Vagina (tissue), 2 donors: Measurements from ENCODE around the gene RRM2. TPM values are rescaled to one million over a fixed set of nuclear protein-coding genes. Genes with fewer than 3 reads are reported as not detected.
A peak's percentile ranks its signal among the peaks of the same experiment; 100 is the strongest.

Experiments used
- DNase-seq, 2 donors: peaks; one replicate each; pipeline ENCODE4 v3.0.0-alpha.2; 2017; ENCODE audit errors: extremely low spot score in 2 of 2
- H3K27ac ChIP-seq: fragments of 200-600 bp; sonication (generic); one replicate; pipeline ENCODE4 v1.5.1; 2019
- H3K27me3 ChIP-seq: fragments of 200-600 bp; sonication (generic); one replicate; pipeline ENCODE4 v1.5.1; 2019
- H3K36me3 ChIP-seq, 2 donors: fragments of 200-600 bp; sonication (generic); one replicate each; pipeline ENCODE4 v1.5.1; 2017 to 2019
- H3K4me1 ChIP-seq: fragments of 200-600 bp; sonication (generic); one replicate; pipeline ENCODE4 v1.5.1; 2019
- H3K4me3 ChIP-seq, 2 donors: fragments of 200-600 bp; sonication (generic); 1 replicate in 1 of 2; 2 replicates in 1 of 2; pipeline ENCODE4 v1.5.1; 2016 to 2019
- H3K9me3 ChIP-seq: fragments of 200-600 bp; sonication (generic); one replicate; pipeline ENCODE4 v1.5.1; 2019
- CTCF ChIP-seq, 3 experiments: fragments of 450-650 bp in 2 of 3; fragments of 200-600 bp in 1 of 3; sonication (generic) in 1 of 3; IDR thresholded peaks; one replicate each; pipeline ENCODE4 v1.5.1; 2017 to 2019; ENCODE audit warnings: antibody characterized with exemption in 3 of 3, mild to moderate bottlenecking in 2 of 3, moderate library complexity in 2 of 3
- POLR2A ChIP-seq, 2 donors: fragments of 450-650 bp; IDR thresholded peaks; one replicate each; pipeline ENCODE4 v1.6.1; 2017; ENCODE audit warnings: antibody characterized with exemption in 2 of 2, mild to moderate bottlenecking in 2 of 2, moderate library complexity in 2 of 2
- POLR2AphosphoS5 ChIP-seq, 2 donors: sonication (generic); formaldehyde crosslinking; IDR thresholded peaks; one replicate each; pipeline ENCODE4 v1.9.0; 2017; ENCODE audit warnings: antibody characterized with exemption in 2 of 2, mild to moderate bottlenecking in 2 of 2, low read depth in 1 of 2; ENCODE audit not compliant: insufficient read depth in 1 of 2
- intact Hi-C: fragments of 100-400 bp; cut with DNase I; formaldehyde crosslinking; loops from one replicate; pipeline ENCODE4 v1.15.1; 2023
- total RNA-seq: library from RNA; depleted of rRNA; stranded (reverse); fragments of >200 nt; gene quantifications from one replicate; pipeline ENCODE4 v1.2.3, GENCODE V29; 2016

The RRM2 gene
- total RNA-seq, 1 donor from 2014 or later: 11.0 TPM

- DNase-seq: no peak
- no peak overlapping the region for H3K27ac ChIP-seq
- H3K4me1 ChIP-seq: no peaks in the 10 kb centered on the region
- TF ChIP-seq POLR2A (IDR thresholded peaks at IDR 0.05) (no peak), POLR2AphosphoS5 (IDR thresholded peaks at IDR 0.05; ENCODE audit: insufficient read depth in 1 of 2, low read depth in 1 of 2) (no peak), CTCF (IDR thresholded peaks at IDR 0.05) (no peak)
- H3K9me3 ChIP-seq: no peaks in the 10 kb centered on the region
- intact Hi-C loops: no loop called here
- H3K4me3 ChIP-seq: no peak overlapping the region
- no peaks in the 10 kb centered on the region for H3K27me3 ChIP-seq
- H3K36me3 ChIP-seq: no peaks in the 10 kb centered on the region
Observed at GRCh38 chr2:10140841-10141610, 18.5 kb downstream of the RRM2 start.

- DNase-seq: no peak
- no peaks in the 10 kb centered on the region for H3K9me3 ChIP-seq
- no peaks in the 10 kb centered on the region for H3K4me1 ChIP-seq
- H3K27me3 ChIP-seq: no peaks in the 10 kb centered on the region
- no peak for TF ChIP-seq POLR2AphosphoS5 (IDR thresholded peaks at IDR 0.05; ENCODE audit: insufficient read depth in 1 of 2, low read depth in 1 of 2)
- no peak for TF ChIP-seq POLR2A (IDR thresholded peaks at IDR 0.05)
- peak in 2 of 3 experiments; percentile 7 to 23 for TF ChIP-seq CTCF (IDR thresholded peaks at IDR 0.05)
- no peaks in the 10 kb centered on the region for H3K36me3 ChIP-seq
- intact Hi-C loops: no loop called here
- H3K4me3 ChIP-seq: no peak overlapping the region
- H3K27ac ChIP-seq: no peak overlapping the region
Observed at GRCh38 chr2:10141736-10142639, 19.4 kb downstream of the RRM2 start.

- intact Hi-C loops: no loop called here
- Histone ChIP-seq H3K27me3 (no peaks in the 10 kb centered on the region), H3K9me3 (no peaks in the 10 kb centered on the region), H3K4me1 (no peaks in the 10 kb centered on the region), H3K4me3 (no peak overlapping the region), H3K36me3 (no peaks in the 10 kb centered on the region), H3K27ac (no peak overlapping the region)
- TF ChIP-seq CTCF (IDR thresholded peaks at IDR 0.05): no peak
- TF ChIP-seq POLR2A (IDR thresholded peaks at IDR 0.05): no peak
- TF ChIP-seq POLR2AphosphoS5 (IDR thresholded peaks at IDR 0.05; ENCODE audit: insufficient read depth in 1 of 2, low read depth in 1 of 2): no peak
- no peak for DNase-seq
Observed at GRCh38 chr2:10142640-10142965, 20.1 kb downstream of the RRM2 start.

- no peaks in the 10 kb centered on the region for H3K36me3 ChIP-seq
- intact Hi-C loops: no loop called here
- no peak for TF ChIP-seq POLR2AphosphoS5 (IDR thresholded peaks at IDR 0.05; ENCODE audit: insufficient read depth in 1 of 2, low read depth in 1 of 2)
- TF ChIP-seq CTCF (IDR thresholded peaks at IDR 0.05): no peak
- no peak for TF ChIP-seq POLR2A (IDR thresholded peaks at IDR 0.05)
- H3K4me3 ChIP-seq: no peak overlapping the region
- no peak for DNase-seq
- no peaks in the 10 kb centered on the region for H3K27me3 ChIP-seq
- H3K9me3 ChIP-seq: no peaks in the 10 kb centered on the region
- no peaks in the 10 kb centered on the region for H3K4me1 ChIP-seq
- H3K27ac ChIP-seq: no peak overlapping the region
Observed at GRCh38 chr2:10144771-10145518, 22.4 kb downstream of the RRM2 start.
